ENCODE measurements around the gene PLCL1.

Gene PLCL1

GRCh38 chr2:197926673-197927072 is 122.3 kb downstream of the PLCL1 start:
- DNase-seq (ENCODE audit: low read depth in 2 of 2), result no peak

GRCh38 chr2:197927994-197928393 is 123.6 kb downstream of the PLCL1 start:
- no peak for DNase-seq (ENCODE audit: low read depth in 2 of 2)

GRCh38 chr2:197929008-197929885 is 124.9 kb downstream of the PLCL1 start:
- DNase-seq (ENCODE audit: low read depth in 2 of 2), result no peak

- DNase-seq (ENCODE audit: low read depth in 2 of 2), result no peak
Measured at GRCh38 chr2:197929886-197930227, 125.5 kb downstream of the PLCL1 start.

- no peak for DNase-seq (ENCODE audit: low read depth in 2 of 2)
Measured at GRCh38 chr2:197930570-197931278, 126.3 kb downstream of the PLCL1 start.

- DNase-seq (ENCODE audit: low read depth in 2 of 2), result no peak
Measured at GRCh38 chr2:197931661-197932312, 127.4 kb downstream of the PLCL1 start.

GRCh38 chr2:197932374-197932773 is 128.0 kb downstream of the PLCL1 start:
- DNase-seq (ENCODE audit: low read depth in 2 of 2), result no peak

DNA sequence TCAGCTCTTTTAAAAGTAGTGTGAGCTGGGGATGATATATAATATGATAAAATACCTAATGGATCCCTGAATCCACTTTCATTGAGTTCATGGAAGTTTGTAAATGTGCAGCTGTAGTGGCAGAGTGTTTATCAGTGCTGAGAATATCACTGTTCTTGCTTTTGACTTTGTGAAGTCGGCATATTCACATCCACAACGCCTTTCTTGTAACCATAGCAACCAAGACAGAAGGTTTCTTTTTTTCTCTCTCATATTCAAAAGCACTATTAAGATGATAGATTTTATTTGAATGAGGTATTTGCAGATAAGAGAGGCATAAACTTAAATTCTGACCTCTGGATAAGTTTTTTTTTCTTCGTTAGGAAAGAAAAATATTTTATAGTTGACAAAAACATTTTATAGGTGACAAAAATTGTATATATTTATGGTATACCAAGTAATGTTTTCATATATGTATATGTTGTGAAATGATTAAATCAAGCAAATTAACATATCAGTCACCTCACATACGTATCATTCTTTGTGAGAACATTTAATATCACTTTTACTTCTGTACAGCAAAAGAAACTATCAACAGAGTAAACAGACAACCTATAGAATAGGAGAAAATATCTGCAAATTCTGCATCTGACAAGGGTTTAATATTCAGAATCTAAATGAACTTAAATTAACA is 130.0 kb downstream of the PLCL1 start:
- no peak for DNase-seq (ENCODE audit: low read depth in 2 of 2)

DNA sequence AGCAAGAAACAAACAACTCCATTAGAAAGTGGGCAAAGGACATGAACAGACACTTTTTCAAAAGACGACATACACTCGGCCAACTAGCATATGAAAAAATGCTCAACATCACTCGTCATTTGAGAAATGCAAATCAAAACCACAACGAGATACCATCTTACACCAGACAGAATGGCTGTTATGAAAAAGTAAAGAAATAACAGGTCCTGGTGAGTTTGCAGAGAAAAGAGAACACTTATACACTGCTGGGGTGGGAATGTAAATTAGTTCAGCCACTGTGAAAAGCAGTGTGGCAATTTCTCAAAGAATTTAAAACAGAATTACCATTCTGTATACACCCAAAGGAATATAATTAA is 130.5 kb downstream of the PLCL1 start:
- DNase-seq (ENCODE audit: low read depth in 2 of 2), result no peak

- no peak for DNase-seq (ENCODE audit: low read depth in 2 of 2)
Measured at GRCh38 chr2:197937814-197938213, 133.4 kb downstream of the PLCL1 start.

- DNase-seq (ENCODE audit: low read depth in 2 of 2), result no peak
Measured at GRCh38 chr2:197938555-197938954, 134.2 kb downstream of the PLCL1 start.

DNA sequence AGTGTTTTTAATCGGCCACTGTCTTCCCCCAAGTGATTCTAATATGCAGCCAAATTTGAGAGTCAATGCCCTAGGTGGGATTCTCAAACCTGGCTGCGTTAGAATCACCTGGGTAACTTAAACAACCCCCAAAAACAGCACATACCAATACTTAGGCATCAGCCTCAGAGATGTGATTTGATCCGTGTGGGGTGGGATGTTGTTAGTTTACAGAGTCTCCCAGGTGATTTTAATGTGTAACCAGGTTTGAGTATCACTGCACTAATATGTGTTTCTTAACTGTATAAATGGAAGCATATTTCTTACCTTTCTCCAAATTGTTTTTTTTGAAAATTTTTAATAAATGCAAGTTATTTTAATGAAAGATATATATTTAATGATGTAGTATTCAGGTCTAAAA is 135.4 kb downstream of the PLCL1 start:
- DNase-seq (ENCODE audit: low read depth in 2 of 2), result no peak

DNA sequence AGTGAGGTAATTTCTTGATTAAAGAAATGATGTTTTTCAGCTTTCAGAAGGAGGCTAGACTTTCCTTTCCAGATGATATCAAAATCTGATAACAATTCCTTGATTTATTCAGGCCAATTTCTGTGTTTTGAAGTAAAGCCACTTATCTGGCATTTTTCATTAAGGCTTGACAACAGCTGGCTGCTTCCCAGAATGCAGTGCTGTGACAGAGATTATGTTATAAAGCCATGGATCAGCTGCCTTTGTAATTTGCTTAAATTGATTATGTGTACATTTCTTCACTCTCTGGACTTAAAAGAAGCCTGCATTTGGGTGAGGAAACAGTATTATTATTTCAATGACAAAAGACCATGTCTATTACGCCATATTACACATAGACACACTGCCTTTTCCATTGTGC is 136.0 kb downstream of the PLCL1 start:
- no peak for DNase-seq (ENCODE audit: low read depth in 2 of 2)

GRCh38 chr2:197941715-197942114 is 137.3 kb downstream of the PLCL1 start:
- DNase-seq (ENCODE audit: low read depth in 2 of 2), result no peak

GRCh38 chr2:197943731-197944130 is 139.3 kb downstream of the PLCL1 start:
- no peak for DNase-seq (ENCODE audit: low read depth in 2 of 2)

GRCh38 chr2:197944416-197945096 is 140.2 kb downstream of the PLCL1 start:
- DNase-seq (ENCODE audit: low read depth in 2 of 2), result no peak

- no peak for DNase-seq (ENCODE audit: low read depth in 2 of 2)
Measured at GRCh38 chr2:197946562-197946961, 142.2 kb downstream of the PLCL1 start.

DNA sequence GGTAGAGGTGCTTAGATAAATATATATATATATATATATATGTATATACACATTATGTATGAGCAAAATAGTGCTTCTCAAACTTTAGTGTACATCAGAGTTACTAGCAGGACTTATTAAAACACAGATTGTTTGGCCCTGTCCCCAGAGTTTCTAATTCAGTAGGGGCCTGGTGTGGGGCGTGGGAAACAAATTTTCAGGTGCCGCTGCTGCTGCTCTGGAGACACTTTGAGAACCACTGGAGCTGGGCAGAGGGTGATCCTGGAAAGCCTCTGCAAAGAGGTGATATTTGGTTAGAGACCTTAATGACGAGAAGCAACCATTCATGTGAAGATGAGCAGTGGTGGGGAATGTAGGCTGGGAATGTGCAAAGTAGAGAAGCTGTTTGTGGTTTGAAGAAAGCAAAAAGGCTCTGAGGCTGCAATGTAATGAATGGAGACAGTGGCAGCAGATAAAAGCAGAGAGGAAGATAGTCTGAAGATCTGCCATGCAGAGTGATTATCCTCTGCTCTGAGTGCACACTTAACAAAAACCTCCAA is 142.9 kb downstream of the PLCL1 start:
- DNase-seq (ENCODE audit: low read depth in 2 of 2), result no peak

DNA sequence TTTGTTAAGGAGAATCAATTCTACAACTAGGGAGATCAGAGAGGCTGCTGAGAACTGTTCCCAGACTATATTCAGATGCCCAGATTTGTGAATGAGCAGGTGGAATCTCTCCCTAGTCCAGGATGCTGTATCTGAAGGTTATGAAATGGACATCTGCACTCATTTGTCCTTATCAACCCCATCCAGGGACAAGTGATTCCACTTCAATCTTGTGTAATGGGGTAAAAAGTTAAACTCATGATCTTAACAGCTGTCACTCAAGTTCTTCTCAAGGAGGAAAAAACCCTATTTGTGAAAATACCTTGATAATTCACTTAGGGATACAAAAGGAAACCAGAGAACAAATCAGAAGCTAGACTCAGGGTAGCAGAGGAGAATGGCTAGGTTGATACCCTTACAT is 144.8 kb downstream of the PLCL1 start:
- DNase-seq (ENCODE audit: low read depth in 2 of 2), result no peak

DNA sequence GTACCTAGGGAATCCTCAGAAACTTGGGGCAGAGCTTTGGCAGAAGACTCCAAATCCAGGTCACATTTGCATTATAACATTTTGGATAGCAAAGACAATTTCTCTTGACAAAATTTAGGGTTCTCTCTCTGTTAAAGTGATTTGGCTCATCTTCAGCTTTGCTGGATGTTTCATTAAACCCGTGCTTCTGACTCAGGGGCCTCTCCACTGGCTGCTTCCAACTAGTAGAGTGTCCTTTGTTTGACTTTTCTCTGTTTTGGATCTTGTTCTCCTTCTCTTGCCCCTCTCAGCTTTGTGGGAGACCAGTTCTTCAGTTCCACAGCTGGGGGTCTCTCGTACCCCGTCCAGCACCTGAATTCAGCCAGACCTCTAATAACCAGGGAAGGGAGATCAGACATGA is 145.6 kb downstream of the PLCL1 start:
- DNase-seq (ENCODE audit: low read depth in 2 of 2), result no peak

DNA sequence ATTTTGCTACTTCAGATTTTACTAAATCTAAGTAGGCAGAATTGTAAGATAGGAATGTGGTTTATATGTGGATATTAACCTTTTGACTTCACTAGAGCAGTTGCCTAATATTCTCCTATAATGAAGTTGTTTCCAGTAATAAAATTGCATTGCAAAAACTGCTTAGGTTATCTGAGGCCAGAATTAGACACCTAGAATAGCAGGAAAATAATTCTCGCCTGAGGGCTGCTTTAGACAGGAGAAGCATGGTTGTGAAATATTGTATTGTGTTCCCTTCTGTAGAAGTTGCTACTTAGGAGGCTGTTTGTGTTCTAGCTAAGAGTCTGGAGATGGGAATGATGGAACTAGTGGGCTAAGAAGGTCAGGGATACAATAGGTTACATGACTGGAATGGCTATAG is 146.3 kb downstream of the PLCL1 start:
- DNase-seq (ENCODE audit: low read depth in 2 of 2), result no peak

All from stimulated activated CD8-positive, alpha-beta memory T cell treated with anti-CD3 and anti-CD28 coated beads, Interleukin-15, amount 100 ng/mL, for 48 hours (primary cell).